ENCODE measurements around the gene IL6. TPM values are rescaled to one million over a fixed set of nuclear protein-coding genes. Genes with fewer than 3 reads are reported as not detected.
"Not testable (repeated sequence)": the region's sequence is repeated elsewhere in the genome, so short reads cannot be mapped to it uniquely, and the experiment has no call there.

The IL6 gene
- total and polyA plus RNA-seq, 8 donors, result 0.97 to 9.4 (median 3.8) TPM

DNA sequence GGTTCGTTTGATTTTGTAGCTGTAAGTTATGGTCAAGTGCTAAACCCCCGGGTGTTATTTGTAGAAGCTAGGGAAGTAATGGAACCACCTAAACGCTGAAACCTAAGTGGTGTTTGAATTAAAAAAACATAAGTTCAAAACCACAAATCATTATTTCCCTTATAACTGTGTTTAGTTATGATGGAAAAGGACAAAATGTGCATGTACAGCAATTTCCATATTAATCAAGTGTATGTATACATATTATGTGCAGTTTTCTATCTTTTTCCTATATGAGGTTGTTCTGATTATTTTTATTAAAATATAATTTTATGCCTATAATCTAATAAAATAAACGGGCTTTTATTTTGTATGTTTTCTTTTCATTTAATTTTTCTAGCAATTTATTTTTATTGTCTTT lies 45.9 kb downstream of the IL6 start:
- H3K27me3 ChIP-seq, result no peaks in the 10 kb centered on the region
- no peaks in the 10 kb centered on the region for H3K36me3 ChIP-seq
- no peak for DNase-seq
- H3K4me1 ChIP-seq, result no peaks in the 10 kb centered on the region
- intact Hi-C loops (cut with DNase I), result no loop called here
- no peaks in the 10 kb centered on the region for H3K9me3 ChIP-seq
- TF ChIP-seq, protein P1, sequence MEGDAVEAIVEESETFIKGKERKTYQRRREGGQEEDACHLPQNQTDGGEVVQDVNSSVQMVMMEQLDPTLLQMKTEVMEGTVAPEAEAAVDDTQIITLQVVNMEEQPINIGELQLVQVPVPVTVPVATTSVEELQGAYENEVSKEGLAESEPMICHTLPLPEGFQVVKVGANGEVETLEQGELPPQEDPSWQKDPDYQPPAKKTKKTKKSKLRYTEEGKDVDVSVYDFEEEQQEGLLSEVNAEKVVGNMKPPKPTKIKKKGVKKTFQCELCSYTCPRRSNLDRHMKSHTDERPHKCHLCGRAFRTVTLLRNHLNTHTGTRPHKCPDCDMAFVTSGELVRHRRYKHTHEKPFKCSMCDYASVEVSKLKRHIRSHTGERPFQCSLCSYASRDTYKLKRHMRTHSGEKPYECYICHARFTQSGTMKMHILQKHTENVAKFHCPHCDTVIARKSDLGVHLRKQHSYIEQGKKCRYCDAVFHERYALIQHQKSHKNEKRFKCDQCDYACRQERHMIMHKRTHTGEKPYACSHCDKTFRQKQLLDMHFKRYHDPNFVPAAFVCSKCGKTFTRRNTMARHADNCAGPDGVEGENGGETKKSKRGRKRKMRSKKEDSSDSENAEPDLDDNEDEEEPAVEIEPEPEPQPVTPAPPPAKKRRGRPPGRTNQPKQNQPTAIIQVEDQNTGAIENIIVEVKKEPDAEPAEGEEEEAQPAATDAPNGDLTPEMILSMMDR (IDR thresholded peaks at IDR 0.05), result no peak
- H3K4me3 ChIP-seq, result no peak overlapping the region
- no peak for ATAC-seq
- no peak overlapping the region for H3K27ac ChIP-seq

DNA sequence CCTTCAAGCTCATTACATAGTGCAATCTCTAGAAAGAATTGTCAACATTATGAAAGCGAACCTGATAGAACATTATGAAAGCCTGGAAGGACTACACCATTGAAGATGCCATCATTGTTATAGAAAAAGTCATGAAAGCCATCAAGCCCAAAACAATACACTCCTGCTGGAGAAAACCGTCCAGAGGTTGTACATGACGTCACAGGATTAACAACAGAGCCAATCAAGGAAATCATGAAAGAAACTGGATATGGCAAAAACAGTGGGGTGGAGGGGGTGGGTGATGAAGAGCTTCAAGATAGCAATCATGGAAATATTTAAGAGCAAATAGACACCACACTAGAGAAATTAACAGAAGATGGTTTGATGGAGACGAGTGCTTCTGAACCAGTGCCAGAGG lies 50.0 kb downstream of the IL6 start:
- no peaks in the 10 kb centered on the region for H3K27me3 ChIP-seq
- H3K9me3 ChIP-seq, result no peaks in the 10 kb centered on the region
- intact Hi-C loops (cut with DNase I), result no loop called here
- ATAC-seq (no peak), DNase-seq (no peak)
- no peaks in the 10 kb centered on the region for H3K36me3 ChIP-seq
- TF ChIP-seq, protein P1 (IDR thresholded peaks at IDR 0.05), result no peak
- H3K4me1 ChIP-seq, result no peaks in the 10 kb centered on the region
- H3K27ac ChIP-seq, result no peak overlapping the region
- H3K4me3 ChIP-seq, result no peak overlapping the region

DNA sequence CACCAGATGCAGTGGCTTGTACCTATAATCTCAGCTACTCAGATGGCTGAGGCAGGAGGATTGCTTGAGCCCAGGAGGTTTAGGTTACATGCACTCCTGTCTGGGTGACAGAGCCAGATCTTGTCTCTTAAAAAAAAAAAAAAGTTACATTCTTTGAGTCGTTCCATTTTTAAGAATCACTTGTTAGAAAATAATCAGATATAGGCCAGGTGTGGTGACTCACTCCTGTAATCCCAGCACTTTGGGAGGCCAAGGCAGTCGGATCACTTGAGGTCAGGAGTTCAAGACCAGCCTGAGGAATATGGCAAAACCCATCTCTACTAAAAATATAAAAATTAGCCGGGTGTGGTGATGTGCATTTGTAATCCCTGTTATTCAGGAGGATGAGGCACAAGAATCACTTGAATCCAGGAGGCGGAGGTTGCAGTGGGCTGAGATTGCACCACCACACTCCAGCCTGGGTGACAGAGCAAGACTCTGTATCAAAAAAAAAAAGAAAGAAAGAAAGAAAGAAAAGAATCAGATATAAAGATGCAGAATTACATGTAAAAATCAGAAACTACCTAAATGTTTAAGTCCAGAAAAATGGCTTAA lies 52.8 kb downstream of the IL6 start:
- H3K9me3 ChIP-seq; intact Hi-C loops (cut with DNase I); H3K27ac ChIP-seq; H3K4me1 ChIP-seq; ATAC-seq; H3K27me3 ChIP-seq; DNase-seq; H3K4me3 ChIP-seq; H3K36me3 ChIP-seq: not testable (repeated sequence)

DNA sequence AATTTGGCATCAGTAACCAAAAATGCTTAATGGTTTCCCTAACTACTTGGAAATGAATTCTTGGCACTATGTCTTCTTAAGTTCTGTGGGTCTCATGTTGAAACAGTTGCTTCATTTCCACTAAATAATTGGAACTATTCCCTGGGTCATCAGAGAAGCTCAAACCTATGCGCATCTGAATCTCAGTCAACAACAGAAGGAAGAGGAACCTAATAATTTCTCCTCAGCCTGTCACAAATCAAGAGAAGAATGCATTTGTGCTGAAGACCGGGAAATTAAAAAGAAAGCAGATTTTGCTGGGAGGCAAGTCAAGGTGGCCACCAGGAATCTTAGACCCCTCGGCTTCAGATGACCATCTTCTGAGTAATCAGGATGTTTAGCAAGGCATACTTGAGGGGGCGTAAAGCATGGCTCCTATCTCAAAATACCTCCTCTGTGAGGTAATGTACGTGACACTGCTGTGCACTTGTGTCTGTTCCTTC lies 54.3 kb downstream of the IL6 start:
- DNase-seq (peak in 2 of 4 donors; percentile 44 to 58), ATAC-seq (peak; percentile 25)
- Histone ChIP-seq H3K36me3 (no peaks in the 10 kb centered on the region), H3K4me3 (no peak overlapping the region), H3K4me1 (no peaks in the 10 kb centered on the region), H3K27ac (no peak overlapping the region), H3K9me3 (no peaks in the 10 kb centered on the region), H3K27me3 (no peaks in the 10 kb centered on the region)
- TF ChIP-seq, protein P1 (IDR thresholded peaks at IDR 0.05), result no peak
- intact Hi-C loops (cut with DNase I), result no loop called here

Other genes starting within 250 kb of the IL6 start
- 1 to 10 TPM in 1 of 2 donors, under 1 TPM in 1; 0.85 to 1.3 TPM for gene STEAP1B, start 227.0 kb upstream of the IL6 start, total RNA-seq
- 1 to 10 TPM; 2.3 to 3.4 (median 3.0) TPM for gene STEAP1B, start 227.0 kb upstream of the IL6 start, polyA plus RNA-seq (ENCODE audit: insufficient read length in 6 of 6)
- gene TOMM7, start 95.6 kb downstream of the IL6 start, total RNA-seq, result 100 to 1,000 TPM; 234 to 278 TPM
- 100 to 1,000 TPM; 481 to 580 (median 528) TPM for gene TOMM7, start 95.6 kb downstream of the IL6 start, polyA plus RNA-seq (ENCODE audit: insufficient read length in 6 of 6)

All from left lung (tissue), 10 donors.